Fibroblast of lung (primary cell): Measurements from ENCODE around the gene TAMALIN.

Experiments used
- CTCF ChIP-seq, 2 donors: IDR thresholded peaks in 1 of 2; conservative IDR thresholded peaks in 1 of 2; 1 replicate in 1 of 2; 2 replicates in 1 of 2; pipeline ENCODE4 v1.5.1; 2011 to 2012; ENCODE audit warnings: low read length in 2 of 2, control low read depth in 1 of 2, inconsistent platforms in 1 of 2, low read depth in 1 of 2, mild to moderate bottlenecking in 1 of 2
- EZH2 ChIP-seq: IDR thresholded peaks from 2 replicates; pipeline ENCODE4 v1.5.1; 2012; ENCODE audit warnings: low read length, control low read depth, mild to moderate bottlenecking; ENCODE audit errors: missing control alignments

GRCh38 chr12:52042706-52043385 is 36.1 kb downstream of the TAMALIN start:
- TF ChIP-seq CTCF (conservative IDR thresholded peaks at IDR 0.05 in 1 of 2, IDR thresholded peaks at IDR 0.05 in 1 of 2; ENCODE audit: low read depth in 1 of 2, low read length in 2 of 2) (no peak), EZH2 (no peak)
